ENCODE results near the gene MRPL27. TPM values are rescaled to one million over a fixed set of nuclear protein-coding genes. Genes with fewer than 3 reads are reported as not detected.

The MRPL27 gene
- total RNA-seq, 1 experiment from 2014 or later: 106 TPM

- H3K27ac ChIP-seq (ENCODE audit: low read depth, low read length): no peak overlapping the region
- H3K9me3 ChIP-seq (ENCODE audit: control insufficient read depth in 1 of 2, insufficient read depth in 1 of 2, low read depth in 1 of 2, low read length in 2 of 2): no peaks in the 10 kb centered on the region
- no peaks in the 10 kb centered on the region for H3K27me3 ChIP-seq (ENCODE audit: insufficient read depth, low read length)
- peaks cover 10% of the 10 kb centered on the region; the same call in 1 of the 2 replicates for H3K79me2 ChIP-seq (ENCODE audit: insufficient read depth, low read length)
- H3K4me2 ChIP-seq (ENCODE audit: low read length): no peak overlapping the region
- no peaks in the 10 kb centered on the region for H3K9me2 ChIP-seq (ENCODE audit: insufficient read depth)
- intact Hi-C loops (cut with micrococcal nuclease): no loop called here
- no peak for TF ChIP-seq REST (IDR thresholded peaks at IDR 0.05; ENCODE audit: low read depth)
- TF ChIP-seq ZBTB33 (IDR thresholded peaks at IDR 0.05; ENCODE audit: extremely low read depth, insufficient replicate concordance, low read length): no peak
- TF ChIP-seq CBX3 (IDR thresholded peaks at IDR 0.05; ENCODE audit: low read depth): no peak
- TF ChIP-seq SP1 (IDR thresholded peaks at IDR 0.05; ENCODE audit: low read depth): no peak
- TF ChIP-seq SRF (IDR thresholded peaks at IDR 0.05; ENCODE audit: low read depth): no peak
- TF ChIP-seq ATF3 (IDR thresholded peaks at IDR 0.05): no peak
- no peak for TF ChIP-seq POLR2A (IDR thresholded peaks at IDR 0.05; ENCODE audit: borderline replicate concordance, extremely low read depth, insufficient read depth, insufficient read length)
- no peak for TF ChIP-seq YY1 (IDR thresholded peaks at IDR 0.05; ENCODE audit: extremely low read depth, insufficient replicate concordance, low read depth, low read length)
- TF ChIP-seq POLR2AphosphoS5 (IDR thresholded peaks at IDR 0.05; ENCODE audit: low read depth, low read length): no peak
- H3K36me3 ChIP-seq (ENCODE audit: control insufficient read depth in 1 of 2, insufficient read depth in 2 of 2, low read length in 2 of 2): peaks cover 46 to 59% of the 10 kb centered on the region in 2 experiments; a peak in 3 of 4 replicates
- H3K9ac ChIP-seq (ENCODE audit: low read length): no peak overlapping the region
- DNase-seq (ENCODE audit: low read depth, low spot score) (no peak), ATAC-seq (no peak)
- BruUV-seq (replicated peaks): no TSS peak
- no peak overlapping the region for H3K4me3 ChIP-seq (replicated peaks in 1 of 2; ENCODE audit: low read depth in 1 of 2, low read length in 2 of 2)
- no peaks in the 10 kb centered on the region for H3K4me1 ChIP-seq (ENCODE audit: control insufficient read depth in 1 of 2, insufficient read depth in 2 of 2, low read length in 2 of 2)
- ChIA-PET POLR2A (no interaction called here), RAD21 (ENCODE audit: low non-redundant PET in 1 of 2, low total read pairs in 2 of 2, uncharacterized antibody in 2 of 2, unreplicated experiment in 2 of 2) (no interaction called here), CTCF (no interaction called here)
- no peak overlapping the region for H2AFZ ChIP-seq (ENCODE audit: low read depth, low read length, poor library complexity, severe bottlenecking)
- no peaks in the 10 kb centered on the region for H4K20me1 ChIP-seq (ENCODE audit: insufficient read depth)
Observed at GRCh38 chr17:50355701-50356341, 17.2 kb downstream of the MRPL27 start.

All from HCT116 (cell line).